ENCODE measurements around the gene SETD2. TPM values are rescaled to one million over a fixed set of nuclear protein-coding genes. Genes with fewer than 3 reads are reported as not detected.

Gene SETD2
- total and polyA plus RNA-seq, 2 donors (not counting 1 experiment from before 2014, with no cell fraction given), result 22.6 to 91.4 TPM

- H3K27me3 ChIP-seq (replicated peaks in 1 of 4; ENCODE audit: control extremely low read depth in 1 of 4, control insufficient read depth in 3 of 4, insufficient read depth in 4 of 4, low read length in 3 of 4), result no peaks in the 10 kb centered on the region
- H3K36me3 ChIP-seq (replicated peaks in 1 of 2; ENCODE audit: control extremely low read depth in 1 of 2, control insufficient read depth in 1 of 2, extremely low read depth in 1 of 2, insufficient read depth in 2 of 2, low read length in 1 of 2), result no peaks in the 10 kb centered on the region
- H3K4me1 ChIP-seq (ENCODE audit: control insufficient read depth in 2 of 2, insufficient read depth in 2 of 2, low read length in 2 of 2), result peaks cover 56 to 79% of the 10 kb centered on the region in 2 donors
- no peak overlapping the region for H3K4me3 ChIP-seq (ENCODE audit: control extremely low read depth in 1 of 5, extremely low read depth in 1 of 5, insufficient read depth in 1 of 5, low read depth in 2 of 5, low read length in 4 of 5)
- Mint-ChIP-seq H3K4me1 (peaks cover 64% of the 10 kb centered on the region), H3K27me3 (no peaks in the 10 kb centered on the region), H3K9me3 (ENCODE audit: insufficient read depth) (no peaks in the 10 kb centered on the region), H3K27ac (peak overlapping the region; percentile 85), H3K4me3 (peak overlapping the region; percentile 81)
- H4K20me1 ChIP-seq (ENCODE audit: control insufficient read depth, insufficient read depth, low read length, poor library complexity, severe bottlenecking), result peaks cover 30% of the 10 kb centered on the region
- TF ChIP-seq, protein P1, sequence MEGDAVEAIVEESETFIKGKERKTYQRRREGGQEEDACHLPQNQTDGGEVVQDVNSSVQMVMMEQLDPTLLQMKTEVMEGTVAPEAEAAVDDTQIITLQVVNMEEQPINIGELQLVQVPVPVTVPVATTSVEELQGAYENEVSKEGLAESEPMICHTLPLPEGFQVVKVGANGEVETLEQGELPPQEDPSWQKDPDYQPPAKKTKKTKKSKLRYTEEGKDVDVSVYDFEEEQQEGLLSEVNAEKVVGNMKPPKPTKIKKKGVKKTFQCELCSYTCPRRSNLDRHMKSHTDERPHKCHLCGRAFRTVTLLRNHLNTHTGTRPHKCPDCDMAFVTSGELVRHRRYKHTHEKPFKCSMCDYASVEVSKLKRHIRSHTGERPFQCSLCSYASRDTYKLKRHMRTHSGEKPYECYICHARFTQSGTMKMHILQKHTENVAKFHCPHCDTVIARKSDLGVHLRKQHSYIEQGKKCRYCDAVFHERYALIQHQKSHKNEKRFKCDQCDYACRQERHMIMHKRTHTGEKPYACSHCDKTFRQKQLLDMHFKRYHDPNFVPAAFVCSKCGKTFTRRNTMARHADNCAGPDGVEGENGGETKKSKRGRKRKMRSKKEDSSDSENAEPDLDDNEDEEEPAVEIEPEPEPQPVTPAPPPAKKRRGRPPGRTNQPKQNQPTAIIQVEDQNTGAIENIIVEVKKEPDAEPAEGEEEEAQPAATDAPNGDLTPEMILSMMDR (IDR thresholded peaks at IDR 0.05), result no peak
- TF ChIP-seq EZH2 (IDR thresholded peaks at IDR 0.05; ENCODE audit: borderline replicate concordance, insufficient read depth, low read depth, low read length, poor library complexity, severe bottlenecking), result no peak
- peaks cover 85% of the 10 kb centered on the region for H3K79me2 ChIP-seq (ENCODE audit: control insufficient read depth, insufficient read depth, low read length)
- 97% methylated on average over 7 of the region's 9 CpGs for WGBS (ENCODE audit: insufficient coverage)
- no peaks in the 10 kb centered on the region for H3K9me3 ChIP-seq (ENCODE audit: control extremely low read depth in 1 of 3, control insufficient read depth in 2 of 3, insufficient read depth in 1 of 3, low read length in 2 of 3)
- ATAC-seq (ENCODE audit: low read depth) (no peak), DNase-seq (no peak)
- peak overlapping the region; percentile 90 for H3K4me2 ChIP-seq (replicated peaks; ENCODE audit: low read depth, low read length, poor library complexity, severe bottlenecking)
- no peak overlapping the region for H3K9ac ChIP-seq (ENCODE audit: low read length)
- POLR2A ChIA-PET, result interaction anchor here (0.6 to 2.2 kb wide), 5 partner anchors 9 to 133 kb away, joined by 3 to 6 read pairs (median 4); no protein-coding TSS in a partner anchor
- H2AFZ ChIP-seq (ENCODE audit: insufficient read depth, low read depth, low read length, poor library complexity, severe bottlenecking), result no peak overlapping the region
- H3K27ac ChIP-seq (ENCODE audit: low read length in 2 of 2), result peak overlapping the region in 1 of 2 donors; percentile 88
- intact Hi-C loops (cut with micrococcal nuclease), result loop anchor here (2.0 to 5.0 kb wide), 3 partner anchors 14 to 804 kb away; partner anchors contain the start of genes SETD2 and SMARCC1
- CTCF ChIA-PET, result interaction anchor here (1.4 to 3.4 kb wide), 4 partner anchors 11 to 55 kb away, joined by 3 to 21 read pairs (median 4); no protein-coding TSS in a partner anchor
Measured at GRCh38 chr3:46978381-46978780, 185.5 kb downstream of the SETD2 start.

GRCh38 chr3:46977811-46978195 is 186.1 kb downstream of the SETD2 start:
- peaks cover 35% of the 10 kb centered on the region for H4K20me1 ChIP-seq (ENCODE audit: control insufficient read depth, insufficient read depth, low read length, poor library complexity, severe bottlenecking)
- peak overlapping the region; percentile 85 for H3K27ac Mint-ChIP-seq
- no peaks in the 10 kb centered on the region for H3K27me3 Mint-ChIP-seq
- H3K4me1 ChIP-seq (ENCODE audit: control insufficient read depth in 2 of 2, insufficient read depth in 2 of 2, low read length in 2 of 2), result peaks cover 61 to 85% of the 10 kb centered on the region in 2 donors
- H3K4me3 Mint-ChIP-seq, result peak overlapping the region; percentile 81
- intact Hi-C loops (cut with micrococcal nuclease), result loop anchor here (2.0 to 5.0 kb wide), 5 partner anchors 13 to 804 kb away; partner anchors contain the start of genes KIF9, KLHL18, SETD2 and SMARCC1
- no peaks in the 10 kb centered on the region for H3K9me3 ChIP-seq (ENCODE audit: control extremely low read depth in 1 of 3, control insufficient read depth in 2 of 3, insufficient read depth in 1 of 3, low read length in 2 of 3)
- CTCF ChIA-PET, result interaction anchor here (1.6 to 3.4 kb wide), 3 partner anchors 21 to 54 kb away, joined by 4 to 21 read pairs (median 5); no protein-coding TSS in a partner anchor
- H3K9ac ChIP-seq (ENCODE audit: low read length), result no peak overlapping the region
- H3K9me3 Mint-ChIP-seq (ENCODE audit: insufficient read depth), result no peaks in the 10 kb centered on the region
- no peak for TF ChIP-seq EZH2 (IDR thresholded peaks at IDR 0.05; ENCODE audit: borderline replicate concordance, insufficient read depth, low read depth, low read length, poor library complexity, severe bottlenecking)
- TF ChIP-seq, protein P1 (IDR thresholded peaks at IDR 0.05), result no peak
- H3K4me1 Mint-ChIP-seq, result peaks cover 65% of the 10 kb centered on the region
- POLR2A ChIA-PET, result interaction anchor here (1.7 kb wide), 1 partner anchor 19 kb away, joined by 4 read pairs; no protein-coding TSS in a partner anchor
- no peak for ATAC-seq (ENCODE audit: low read depth)
- DNase-seq, result no peak
- H2AFZ ChIP-seq (ENCODE audit: insufficient read depth, low read depth, low read length, poor library complexity, severe bottlenecking), result no peak overlapping the region
- peaks cover 89% of the 10 kb centered on the region for H3K79me2 ChIP-seq (ENCODE audit: control insufficient read depth, insufficient read depth, low read length)
- H3K27ac ChIP-seq (ENCODE audit: low read length in 2 of 2), result peak overlapping the region in 1 of 2 donors; percentile 88
- no peaks in the 10 kb centered on the region for H3K27me3 ChIP-seq (replicated peaks in 1 of 4; ENCODE audit: control extremely low read depth in 1 of 4, control insufficient read depth in 3 of 4, insufficient read depth in 4 of 4, low read length in 3 of 4)
- no peaks in the 10 kb centered on the region for H3K36me3 ChIP-seq (replicated peaks in 1 of 2; ENCODE audit: control extremely low read depth in 1 of 2, control insufficient read depth in 1 of 2, extremely low read depth in 1 of 2, insufficient read depth in 2 of 2, low read length in 1 of 2)
- peak overlapping the region; percentile 90 for H3K4me2 ChIP-seq (replicated peaks; ENCODE audit: low read depth, low read length, poor library complexity, severe bottlenecking)
- H3K4me3 ChIP-seq (ENCODE audit: control extremely low read depth in 1 of 5, extremely low read depth in 1 of 5, insufficient read depth in 1 of 5, low read depth in 2 of 5, low read length in 4 of 5), result no peak overlapping the region
- 100% methylated on average over 3 of the region's 5 CpGs for WGBS (ENCODE audit: insufficient coverage)

Measured in B cell (primary cell).